GM12878 (cell line): ENCODE results near the gene FAXC. TPM values are rescaled to one million over a fixed set of nuclear protein-coding genes. Genes with fewer than 3 reads are reported as not detected.

ENCODE experiments used
- ATAC-seq: fragments of 200-7000 bp; cut with Tn5 transposase; 3 replicates; pipeline ENCODE4 v1.9.1; 2020; ENCODE audit warnings: mild to moderate bottlenecking, moderate library complexity
- BruUV-seq: library from RNA; stranded (reverse); fragments of 400-500 nt; replicated peaks from 2 replicates; lab custom pipeline; 2021; lab: Mats Ljungman, UMichigan
- CTCF ChIA-PET: fragments of 300-600 bp; sonication (Branson Sonifier 250); formaldehyde crosslinking; extraction: SDS; loops from one replicate; lab custom pipeline; 2021; ENCODE audit warnings: inconsistent platforms; lab: Yijun Ruan, JAX
- POLR2A ChIA-PET: fragments of 350-600 bp; formaldehyde crosslinking; extraction: SDS; loops from one replicate; lab custom pipeline; 2021; ENCODE audit warnings: inconsistent platforms; lab: Charles Lee
- RAD21 ChIA-PET: fragments of 300-600 bp; sonication (Branson Sonifier 250); formaldehyde crosslinking; loops from one replicate; lab custom pipeline; 2023; ENCODE audit warnings: antibody characterized with exemption; ENCODE audit not compliant: unreplicated experiment; lab: Charles Lee
- SMC1A ChIA-PET: fragments of 300-600 bp; sonication (Branson Sonifier 250); formaldehyde crosslinking; loops from one replicate; lab custom pipeline; 2023; ENCODE audit not compliant: unreplicated experiment, uncharacterized antibody; lab: Charles Lee
- DNase-seq: peaks from one replicate; pipeline ENCODE4 v3.0.0-alpha.2; 2011; ENCODE audit warnings: low read depth, low spot score
- FAIRE-seq: peaks from 3 replicates; lab custom pipeline; 2011; peaks lifted over from hg19 to GRCh38; lab: Jason Lieb, UNC
- H2AFZ ChIP-seq: 2 replicates; pipeline ENCODE4 v1.6.0; 2011; ENCODE audit warnings: low read depth, low read length, control low read depth; ENCODE audit not compliant: control insufficient read depth
- H3K27ac ChIP-seq: 2 replicates; pipeline ENCODE4 v1.5.1; 2011; ENCODE audit warnings: control low read depth; ENCODE audit not compliant: control insufficient read depth, insufficient read depth
- H3K27me3 ChIP-seq, 2 experiments: replicated peaks in 1 of 2; 2 replicates each; pipeline versions ENCODE4 v1.6.0 to v1.6.1; 2011; ENCODE audit warnings: low read length in 1 of 2; ENCODE audit not compliant: control insufficient read depth in 2 of 2, insufficient read depth in 2 of 2
- H3K36me3 ChIP-seq, 2 experiments: 2 replicates each; pipeline ENCODE4 v1.5.1; 2011; ENCODE audit warnings: low read length in 1 of 2; ENCODE audit not compliant: control insufficient read depth in 2 of 2, insufficient read depth in 2 of 2
- H3K4me1 ChIP-seq: 2 replicates; pipeline ENCODE4 v1.6.1; 2011; ENCODE audit warnings: mild to moderate bottlenecking, low read length, moderate library complexity, mixed read lengths; ENCODE audit not compliant: control insufficient read depth, insufficient read depth
- H3K4me2 ChIP-seq: 2 replicates; pipeline ENCODE4 v1.6.0; 2011; ENCODE audit warnings: control low read depth; ENCODE audit not compliant: control insufficient read depth, insufficient read depth
- H3K4me3 ChIP-seq: fragments of 200-600 bp; sonication (generic); 2 replicates; pipeline ENCODE4 v1.5.1; 2016
- H3K79me2 ChIP-seq: 2 replicates; pipeline ENCODE4 v1.6.0; 2011; ENCODE audit warnings: low read length; ENCODE audit not compliant: control insufficient read depth, insufficient read depth
- H3K9ac ChIP-seq: 2 replicates; pipeline ENCODE4 v1.8.0; 2011; ENCODE audit warnings: low read length, control low read depth, mixed read lengths; ENCODE audit not compliant: control insufficient read depth, insufficient read depth
- H3K9me3 ChIP-seq: replicated peaks from 3 replicates; pipeline ENCODE4 v1.5.1; 2011; ENCODE audit warnings: mild to moderate bottlenecking, low read length; ENCODE audit not compliant: control insufficient read depth, insufficient read depth
- H4K20me1 ChIP-seq: 2 replicates; pipeline ENCODE4 v1.6.0; 2011; ENCODE audit not compliant: control insufficient read depth, insufficient read depth
- HCFC1 ChIP-seq: fragments of 150-350 bp; IDR thresholded peaks from 2 replicates; pipeline ENCODE4 v1.6.1; 2014; ENCODE audit warnings: low read length
- IRF4 ChIP-seq: IDR thresholded peaks from 2 replicates; pipeline ENCODE4 v1.6.1; 2011; ENCODE audit warnings: low read depth, low read length
- MYB ChIP-seq: fragments of 150-350 bp; IDR thresholded peaks from 2 replicates; pipeline ENCODE4 v1.6.1; 2014; ENCODE audit warnings: mild to moderate bottlenecking, low read depth, low read length, borderline replicate concordance
- NRF1 ChIP-seq: conservative IDR thresholded peaks from 2 replicates; pipeline ENCODE4 v1.6.1; 2011; ENCODE audit warnings: mild to moderate bottlenecking, low read depth, low read length, improper control_type of control experiment
- POLR2AphosphoS2 ChIP-seq: IDR thresholded peaks from 2 replicates; pipeline ENCODE4 v1.6.1; 2011; ENCODE audit warnings: low read depth, mild to moderate bottlenecking, low read length, improper control_type of control experiment, moderate library complexity
- POU2F2 ChIP-seq: IDR thresholded peaks from 3 replicates; pipeline ENCODE4 v1.6.1; 2011; ENCODE audit warnings: low read depth, mild to moderate bottlenecking, low read length, borderline replicate concordance
- SRF ChIP-seq, 2 experiments: IDR thresholded peaks; 2 replicates each; pipeline ENCODE4 v1.6.1; 2011; ENCODE audit warnings: low read depth in 2 of 2, low read length in 2 of 2, mild to moderate bottlenecking in 1 of 2, moderate library complexity in 1 of 2
- TCF7 ChIP-seq: IDR thresholded peaks from 2 replicates; pipeline ENCODE4 v1.6.1; 2014; ENCODE audit warnings: antibody characterized with exemption, borderline replicate concordance
- WRNIP1 ChIP-seq: IDR thresholded peaks from 2 replicates; pipeline ENCODE4 v1.6.1; 2011; ENCODE audit warnings: low read depth, low read length, improper control_type of control experiment, borderline replicate concordance
- YBX1 ChIP-seq: fragments of 450-650 bp; IDR thresholded peaks from 2 replicates; pipeline ENCODE4 v1.6.1; 2016; ENCODE audit warnings: antibody characterized with exemption
- ZNF207 ChIP-seq: fragments of 450-650 bp; IDR thresholded peaks from 2 replicates; pipeline ENCODE4 v1.6.1; 2014; ENCODE audit warnings: antibody characterized with exemption, mild to moderate bottlenecking, borderline replicate concordance
- WGBS: methylation state at CpG from one replicate; pipeline ENCODE4 v1.1.6; 2016; ENCODE audit warnings: low lambda C conversion rate; ENCODE audit not compliant: insufficient replicate concordance, insufficient coverage; ENCODE audit errors: missing lambda C conversion rate; 5-methylcytosine and 5-hydroxymethylcytosine counted together
- in situ Hi-C: fragments of 300-500 bp; cut with MboI; formaldehyde crosslinking; loops from 9 replicates; pipeline ENCODE4 v1.14.3; 2018; ENCODE audit warnings: mixed read lengths
- intact Hi-C: fragments of 100-400 bp; cut with micrococcal nuclease; formaldehyde crosslinking; loops from one replicate; pipeline ENCODE4 v1.14.2; 2022; ENCODE audit not compliant: unreplicated experiment
- polyA plus RNA-seq, 11 experiments: library from polyadenylated mRNA; depleted of rRNA in 4 of 11; unstranded in 6 of 11; stranded (reverse) in 5 of 11; fragments of >200 nt; fragmentation: Nextera tagmentation in 4 of 11; fragmentation: Illumina TruSeq in 1 of 11; extraction: Ambion mirVana in 4 of 11; extraction: Trizol in 1 of 11; gene quantifications; 1 replicate in 1 of 11; 2 replicates in 10 of 11; pipeline versions ENCODE4 v1.2.1 to v1.2.3, GENCODE V29; 2011 to 2016; ENCODE audit warnings: inconsistent platforms in 2 of 11, missing spikeins in 2 of 11, low read depth in 1 of 11
- total RNA-seq, 4 experiments: library from RNA; depleted of rRNA in 3 of 4; stranded (reverse); fragments of >200 nt in 3 of 4; fragmentation: Illumina TruSeq in 1 of 4; extraction: Trizol in 1 of 4; gene quantifications; 2 replicates each; pipeline versions ENCODE4 v1.2.1 to v1.2.3, GENCODE V29; 2013 to 2021
- TF ChIP-seq, protein P1 (sequence below): fragments of 450-650 bp; IDR thresholded peaks from 2 replicates; pipeline ENCODE4 v1.6.1; 2016; ENCODE audit warnings: mild to moderate bottlenecking
- TF ChIP-seq, protein P2 (sequence below): IDR thresholded peaks from 2 replicates; pipeline ENCODE4 v1.6.1; 2011; ENCODE audit warnings: low read depth, low read length, improper control_type of control experiment, borderline replicate concordance
- TF ChIP-seq, protein P3 (sequence below): fragments of 450-650 bp; IDR thresholded peaks from 2 replicates; pipeline ENCODE4 v1.6.1; 2018; ENCODE audit warnings: mild to moderate bottlenecking, low read depth, moderate library complexity; ENCODE audit not compliant: partially characterized antibody

Gene FAXC
- total and polyA plus RNA-seq, 10 of the 15 experiments (the other 5 are each of a cell fraction or from before 2014, with no cell fraction given) = not detected

DNA sequence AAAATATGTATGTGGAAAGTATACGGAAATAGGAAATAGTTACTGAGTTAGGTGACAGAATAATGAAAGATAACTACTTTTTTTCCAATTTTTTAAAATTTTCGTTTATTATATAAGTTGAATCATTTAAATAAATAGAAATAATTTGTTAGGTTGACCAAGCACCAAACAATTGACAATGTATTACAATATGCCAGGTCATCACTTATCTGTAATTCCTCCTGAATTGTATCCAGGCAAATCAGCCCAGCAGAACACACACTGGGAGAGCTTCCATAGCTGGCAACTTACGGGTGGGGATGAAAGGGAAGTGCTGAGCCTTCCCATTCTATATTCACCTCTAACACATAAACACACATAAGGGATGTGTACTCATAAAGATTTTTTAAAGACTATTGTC lies 40.7 kb downstream of the FAXC start:
- DNase-seq (no peak), ATAC-seq (no peak), FAIRE-seq (no peak)
- in situ Hi-C loops = no loop called here
- no peaks in the 10 kb centered on the region for H3K36me3 ChIP-seq
- ChIA-PET POLR2A (no interaction called here), SMC1A (no interaction called here), CTCF (interaction anchor here (0.8 kb wide), 1 partner anchor 119 kb away, joined by 3 read pairs; no protein-coding TSS in a partner anchor), RAD21 (no interaction called here)
- H3K79me2 ChIP-seq = no peaks in the 10 kb centered on the region
- H3K4me2 ChIP-seq = no peak overlapping the region
- no peaks in the 10 kb centered on the region for H3K9me3 ChIP-seq
- peaks cover 1 to 5% of the 10 kb centered on the region in 2 experiments; a peak in 3 of 4 replicates for H3K27me3 ChIP-seq
- no peaks in the 10 kb centered on the region for H3K4me1 ChIP-seq
- no peak overlapping the region for H3K27ac ChIP-seq
- no TSS peak for BruUV-seq
- intact Hi-C loops = no loop called here
- no peak overlapping the region for H3K9ac ChIP-seq
- WGBS = 42% methylated on average over 3 of the region's 3 CpGs
- TF ChIP-seq, protein P1, sequence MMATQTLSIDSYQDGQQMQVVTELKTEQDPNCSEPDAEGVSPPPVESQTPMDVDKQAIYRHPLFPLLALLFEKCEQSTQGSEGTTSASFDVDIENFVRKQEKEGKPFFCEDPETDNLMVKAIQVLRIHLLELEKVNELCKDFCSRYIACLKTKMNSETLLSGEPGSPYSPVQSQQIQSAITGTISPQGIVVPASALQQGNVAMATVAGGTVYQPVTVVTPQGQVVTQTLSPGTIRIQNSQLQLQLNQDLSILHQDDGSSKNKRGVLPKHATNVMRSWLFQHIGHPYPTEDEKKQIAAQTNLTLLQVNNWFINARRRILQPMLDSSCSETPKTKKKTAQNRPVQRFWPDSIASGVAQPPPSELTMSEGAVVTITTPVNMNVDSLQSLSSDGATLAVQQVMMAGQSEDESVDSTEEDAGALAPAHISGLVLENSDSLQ = no peak
- TF ChIP-seq POU2F2 (no peak), SRF (IDR thresholded peaks at IDR 0.05; ENCODE audit: low read depth in 2 of 2, low read length in 2 of 2) (no peak), MYB (no peak), HCFC1 (no peak), IRF4 (no peak), WRNIP1 (no peak), POLR2AphosphoS2 (no peak), ZNF207 (no peak), NRF1 (no peak), TCF7 (no peak), YBX1 (no peak)
- TF ChIP-seq, protein P2, sequence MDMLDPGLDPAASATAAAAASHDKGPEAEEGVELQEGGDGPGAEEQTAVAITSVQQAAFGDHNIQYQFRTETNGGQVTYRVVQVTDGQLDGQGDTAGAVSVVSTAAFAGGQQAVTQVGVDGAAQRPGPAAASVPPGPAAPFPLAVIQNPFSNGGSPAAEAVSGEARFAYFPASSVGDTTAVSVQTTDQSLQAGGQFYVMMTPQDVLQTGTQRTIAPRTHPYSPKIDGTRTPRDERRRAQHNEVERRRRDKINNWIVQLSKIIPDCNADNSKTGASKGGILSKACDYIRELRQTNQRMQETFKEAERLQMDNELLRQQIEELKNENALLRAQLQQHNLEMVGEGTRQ = no peak
- TF ChIP-seq, protein P3, sequence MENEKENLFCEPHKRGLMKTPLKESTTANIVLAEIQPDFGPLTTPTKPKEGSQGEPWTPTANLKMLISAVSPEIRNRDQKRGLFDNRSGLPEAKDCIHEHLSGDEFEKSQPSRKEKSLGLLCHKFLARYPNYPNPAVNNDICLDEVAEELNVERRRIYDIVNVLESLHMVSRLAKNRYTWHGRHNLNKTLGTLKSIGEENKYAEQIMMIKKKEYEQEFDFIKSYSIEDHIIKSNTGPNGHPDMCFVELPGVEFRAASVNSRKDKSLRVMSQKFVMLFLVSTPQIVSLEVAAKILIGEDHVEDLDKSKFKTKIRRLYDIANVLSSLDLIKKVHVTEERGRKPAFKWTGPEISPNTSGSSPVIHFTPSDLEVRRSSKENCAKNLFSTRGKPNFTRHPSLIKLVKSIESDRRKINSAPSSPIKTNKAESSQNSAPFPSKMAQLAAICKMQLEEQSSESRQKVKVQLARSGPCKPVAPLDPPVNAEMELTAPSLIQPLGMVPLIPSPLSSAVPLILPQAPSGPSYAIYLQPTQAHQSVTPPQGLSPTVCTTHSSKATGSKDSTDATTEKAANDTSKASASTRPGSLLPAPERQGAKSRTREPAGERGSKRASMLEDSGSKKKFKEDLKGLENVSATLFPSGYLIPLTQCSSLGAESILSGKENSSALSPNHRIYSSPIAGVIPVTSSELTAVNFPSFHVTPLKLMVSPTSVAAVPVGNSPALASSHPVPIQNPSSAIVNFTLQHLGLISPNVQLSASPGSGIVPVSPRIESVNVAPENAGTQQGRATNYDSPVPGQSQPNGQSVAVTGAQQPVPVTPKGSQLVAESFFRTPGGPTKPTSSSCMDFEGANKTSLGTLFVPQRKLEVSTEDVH = no peak
- TF ChIP-seq, all 136 proteins: peak for 0
- no peak overlapping the region for H3K4me3 ChIP-seq
- no peak overlapping the region for H2AFZ ChIP-seq
- H4K20me1 ChIP-seq = no peaks in the 10 kb centered on the region
